GM23338 (cell line): ENCODE results near the gene DMRTB1. TPM values are rescaled to one million over a fixed set of nuclear protein-coding genes. Genes with fewer than 3 reads are reported as not detected.

Source experiments
- ATAC-seq: fragments of 200-7000 bp; cut with Tn5 transposase; 3 replicates; pipeline ENCODE4 v1.9.1; 2020
- DNase-seq: peaks from one replicate; pipeline ENCODE4 v3.0.0-alpha.2; 2015; ENCODE audit warnings: low spot score
- H2AFZ ChIP-seq: fragments of 200-600 bp; sonication (generic); 2 replicates; pipeline ENCODE4 v1.8.0; 2016; ENCODE audit warnings: antibody characterized with exemption, mild to moderate bottlenecking, moderate library complexity
- H3F3A ChIP-seq: fragments of 200-600 bp; sonication (generic); replicated peaks from 2 replicates; pipeline ENCODE4 v1.8.0; 2017; ENCODE audit warnings: antibody characterized with exemption, mixed run types, low read depth
- H3K27ac ChIP-seq: fragments of 200-600 bp; sonication (generic); 2 replicates; pipeline ENCODE4 v1.6.1; 2016; ENCODE audit warnings: low read depth
- H3K27me3 ChIP-seq: fragments of 200-600 bp; sonication (generic); 2 replicates; pipeline ENCODE4 v1.8.0; 2016; ENCODE audit warnings: mild to moderate bottlenecking, mixed run types, moderate library complexity; ENCODE audit not compliant: insufficient read depth
- H3K36me3 ChIP-seq: fragments of 200-600 bp; sonication (generic); 2 replicates; pipeline ENCODE4 v1.8.0; 2016; ENCODE audit warnings: mild to moderate bottlenecking; ENCODE audit not compliant: insufficient read depth
- H3K4me1 ChIP-seq: fragments of 200-600 bp; sonication (generic); 2 replicates; pipeline ENCODE4 v1.8.0; 2016; ENCODE audit warnings: mild to moderate bottlenecking, moderate library complexity; ENCODE audit not compliant: insufficient read depth
- H3K4me2 ChIP-seq: fragments of 200-600 bp; sonication (generic); 2 replicates; pipeline ENCODE4 v1.7.1; 2017; ENCODE audit warnings: mixed run types
- H3K4me3 ChIP-seq: fragments of 200-600 bp; sonication (generic); 2 replicates; pipeline ENCODE4 v1.6.1; 2016; ENCODE audit warnings: mixed run types
- H3K79me2 ChIP-seq: fragments of 200-600 bp; sonication (generic); replicated peaks from 2 replicates; pipeline ENCODE4 v1.8.0; 2017; ENCODE audit warnings: mild to moderate bottlenecking; ENCODE audit not compliant: insufficient read depth
- H3K9me2 ChIP-seq: fragments of 200-600 bp; sonication (generic); 2 replicates; pipeline ENCODE4 v1.8.0; 2017; ENCODE audit not compliant: insufficient read depth
- H4K20me1 ChIP-seq: fragments of 200-600 bp; sonication (generic); replicated peaks from 2 replicates; pipeline ENCODE4 v1.8.0; 2017; ENCODE audit warnings: mild to moderate bottlenecking; ENCODE audit not compliant: insufficient read depth
- H3K27ac Mint-ChIP-seq: 2 replicates; pipeline ENCODE4 v1.8.0; 2020; ENCODE audit warnings: inconsistent platforms, mild to moderate bottlenecking, moderate library complexity, mixed read lengths
- H3K27me3 Mint-ChIP-seq: 3 replicates; pipeline ENCODE4 v1.8.0; 2022; ENCODE audit warnings: low read depth, mild to moderate bottlenecking, moderate library complexity, mixed read lengths, inconsistent platforms; ENCODE audit not compliant: insufficient read depth, poor library complexity
- H3K36me3 Mint-ChIP-seq: 3 replicates; pipeline ENCODE4 v1.8.0; 2021; ENCODE audit warnings: low read depth, mild to moderate bottlenecking, inconsistent platforms, moderate library complexity, mixed read lengths
- H3K4me1 Mint-ChIP-seq: 3 replicates; pipeline ENCODE4 v1.8.0; 2020; ENCODE audit warnings: mild to moderate bottlenecking, inconsistent platforms, mixed read lengths
- H3K4me3 Mint-ChIP-seq: 3 replicates; pipeline ENCODE4 v1.8.0; 2021; ENCODE audit warnings: moderate library complexity, mild to moderate bottlenecking, inconsistent platforms, mixed read lengths
- H3K9me3 Mint-ChIP-seq: 3 replicates; pipeline ENCODE4 v1.8.0; 2020; ENCODE audit warnings: moderate library complexity, mild to moderate bottlenecking, inconsistent platforms, mixed read lengths
- CREB1 ChIP-seq: fragments of 250-450 bp; sonication (Bioruptor Pico); IDR thresholded peaks from 2 replicates; pipeline ENCODE4 v1.5.0; 2020; ENCODE audit warnings: low read depth, mild to moderate bottlenecking, moderate library complexity
- EZH2 ChIP-seq: fragments of 200-600 bp; sonication (generic); IDR thresholded peaks from one replicate; pipeline ENCODE4 v1.8.0; 2017; ENCODE audit warnings: antibody characterized with exemption, mild to moderate bottlenecking, low read depth; ENCODE audit not compliant: unreplicated experiment
- EZH2phosphoT487 ChIP-seq: fragments of 200-600 bp; sonication (generic); IDR thresholded peaks from one replicate; pipeline ENCODE4 v1.8.1; 2018; ENCODE audit warnings: antibody characterized with exemption; ENCODE audit not compliant: unreplicated experiment
- NANOG ChIP-seq: IDR thresholded peaks from 2 replicates; pipeline ENCODE4 v1.6.1; 2016; ENCODE audit warnings: antibody characterized with exemption, borderline replicate concordance
- POLR2AphosphoS5 ChIP-seq: IDR thresholded peaks from 2 replicates; pipeline ENCODE4 v1.6.1; 2016; ENCODE audit warnings: antibody characterized with exemption, low read depth
- STAT1 ChIP-seq: IDR thresholded peaks from one replicate; pipeline ENCODE4 v1.6.1; 2016; ENCODE audit warnings: antibody characterized with exemption; ENCODE audit not compliant: unreplicated experiment
- ZNF114 ChIP-seq: fragments of 250-450 bp; sonication (Bioruptor Pico); IDR thresholded peaks from 2 replicates; pipeline ENCODE4 v1.5.0; 2020; ENCODE audit warnings: mild to moderate bottlenecking, moderate library complexity
- polyA plus RNA-seq: library from polyadenylated mRNA; unstranded; fragments of >200 nt; fragmentation: Nextera tagmentation; extraction: Ambion mirVana; gene quantifications from 2 replicates; pipeline ENCODE4 v1.2.1, GENCODE V29; 2016
- total RNA-seq: library from RNA; depleted of rRNA; stranded (reverse); fragments of >200 nt; shearing (Covaris generic); gene quantifications from 2 replicates; pipeline ENCODE4 v1.2.3, GENCODE V29; 2014
- TF ChIP-seq, protein P1 (sequence below): IDR thresholded peaks from 2 replicates; pipeline ENCODE4 v1.6.1; 2016; ENCODE audit warnings: antibody characterized with exemption
- TF ChIP-seq, protein P2 (sequence below): IDR thresholded peaks from one replicate; pipeline ENCODE4 v1.6.1; 2018; ENCODE audit warnings: antibody characterized with exemption; ENCODE audit not compliant: unreplicated experiment

The DMRTB1 gene
- total and polyA plus RNA-seq, 2 experiments from 2014 or later: 0.27 to 1.2 TPM

- Histone ChIP-seq H3K36me3 (no peaks in the 10 kb centered on the region), H3K79me2 (no peaks in the 10 kb centered on the region), H4K20me1 (no peaks in the 10 kb centered on the region), H3F3A (peaks cover 1% of the 10 kb centered on the region; the same call in 1 of the 2 replicates), H2AFZ (no peak overlapping the region), H3K4me1 (no peaks in the 10 kb centered on the region), H3K27me3 (no peaks in the 10 kb centered on the region), H3K4me2 (no peak overlapping the region), H3K27ac (no peak overlapping the region), H3K4me3 (no peak overlapping the region), H3K9me2 (no peaks in the 10 kb centered on the region)
- H3K4me3 Mint-ChIP-seq: no peak overlapping the region
- H3K4me1 Mint-ChIP-seq: peaks cover 6% of the 10 kb centered on the region
- no peaks in the 10 kb centered on the region for H3K9me3 Mint-ChIP-seq
- TF ChIP-seq STAT1 (no peak), POLR2AphosphoS5 (no peak), CREB1 (CRISPR knock-in tag) (no peak), EZH2 (no peak), ZNF114 (CRISPR knock-in tag) (no peak), NANOG (no peak), EZH2phosphoT487 (no peak)
- TF ChIP-seq, protein P1, sequence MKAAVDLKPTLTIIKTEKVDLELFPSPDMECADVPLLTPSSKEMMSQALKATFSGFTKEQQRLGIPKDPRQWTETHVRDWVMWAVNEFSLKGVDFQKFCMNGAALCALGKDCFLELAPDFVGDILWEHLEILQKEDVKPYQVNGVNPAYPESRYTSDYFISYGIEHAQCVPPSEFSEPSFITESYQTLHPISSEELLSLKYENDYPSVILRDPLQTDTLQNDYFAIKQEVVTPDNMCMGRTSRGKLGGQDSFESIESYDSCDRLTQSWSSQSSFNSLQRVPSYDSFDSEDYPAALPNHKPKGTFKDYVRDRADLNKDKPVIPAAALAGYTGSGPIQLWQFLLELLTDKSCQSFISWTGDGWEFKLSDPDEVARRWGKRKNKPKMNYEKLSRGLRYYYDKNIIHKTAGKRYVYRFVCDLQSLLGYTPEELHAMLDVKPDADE: no peak
- TF ChIP-seq, protein P2, sequence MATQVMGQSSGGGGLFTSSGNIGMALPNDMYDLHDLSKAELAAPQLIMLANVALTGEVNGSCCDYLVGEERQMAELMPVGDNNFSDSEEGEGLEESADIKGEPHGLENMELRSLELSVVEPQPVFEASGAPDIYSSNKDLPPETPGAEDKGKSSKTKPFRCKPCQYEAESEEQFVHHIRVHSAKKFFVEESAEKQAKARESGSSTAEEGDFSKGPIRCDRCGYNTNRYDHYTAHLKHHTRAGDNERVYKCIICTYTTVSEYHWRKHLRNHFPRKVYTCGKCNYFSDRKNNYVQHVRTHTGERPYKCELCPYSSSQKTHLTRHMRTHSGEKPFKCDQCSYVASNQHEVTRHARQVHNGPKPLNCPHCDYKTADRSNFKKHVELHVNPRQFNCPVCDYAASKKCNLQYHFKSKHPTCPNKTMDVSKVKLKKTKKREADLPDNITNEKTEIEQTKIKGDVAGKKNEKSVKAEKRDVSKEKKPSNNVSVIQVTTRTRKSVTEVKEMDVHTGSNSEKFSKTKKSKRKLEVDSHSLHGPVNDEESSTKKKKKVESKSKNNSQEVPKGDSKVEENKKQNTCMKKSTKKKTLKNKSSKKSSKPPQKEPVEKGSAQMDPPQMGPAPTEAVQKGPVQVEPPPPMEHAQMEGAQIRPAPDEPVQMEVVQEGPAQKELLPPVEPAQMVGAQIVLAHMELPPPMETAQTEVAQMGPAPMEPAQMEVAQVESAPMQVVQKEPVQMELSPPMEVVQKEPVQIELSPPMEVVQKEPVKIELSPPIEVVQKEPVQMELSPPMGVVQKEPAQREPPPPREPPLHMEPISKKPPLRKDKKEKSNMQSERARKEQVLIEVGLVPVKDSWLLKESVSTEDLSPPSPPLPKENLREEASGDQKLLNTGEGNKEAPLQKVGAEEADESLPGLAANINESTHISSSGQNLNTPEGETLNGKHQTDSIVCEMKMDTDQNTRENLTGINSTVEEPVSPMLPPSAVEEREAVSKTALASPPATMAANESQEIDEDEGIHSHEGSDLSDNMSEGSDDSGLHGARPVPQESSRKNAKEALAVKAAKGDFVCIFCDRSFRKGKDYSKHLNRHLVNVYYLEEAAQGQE: no peak
- ATAC-seq (no peak), DNase-seq (no peak)
- H3K36me3 Mint-ChIP-seq: no peaks in the 10 kb centered on the region
- peaks cover 9% of the 10 kb centered on the region for H3K27me3 Mint-ChIP-seq
- no peak overlapping the region for H3K27ac Mint-ChIP-seq
Observed at GRCh38 chr1:53463961-53464899, 5.0 kb downstream of the DMRTB1 start.
